ENCODE results near the gene KIAA1217.

KIAA1217 gene

DNA sequence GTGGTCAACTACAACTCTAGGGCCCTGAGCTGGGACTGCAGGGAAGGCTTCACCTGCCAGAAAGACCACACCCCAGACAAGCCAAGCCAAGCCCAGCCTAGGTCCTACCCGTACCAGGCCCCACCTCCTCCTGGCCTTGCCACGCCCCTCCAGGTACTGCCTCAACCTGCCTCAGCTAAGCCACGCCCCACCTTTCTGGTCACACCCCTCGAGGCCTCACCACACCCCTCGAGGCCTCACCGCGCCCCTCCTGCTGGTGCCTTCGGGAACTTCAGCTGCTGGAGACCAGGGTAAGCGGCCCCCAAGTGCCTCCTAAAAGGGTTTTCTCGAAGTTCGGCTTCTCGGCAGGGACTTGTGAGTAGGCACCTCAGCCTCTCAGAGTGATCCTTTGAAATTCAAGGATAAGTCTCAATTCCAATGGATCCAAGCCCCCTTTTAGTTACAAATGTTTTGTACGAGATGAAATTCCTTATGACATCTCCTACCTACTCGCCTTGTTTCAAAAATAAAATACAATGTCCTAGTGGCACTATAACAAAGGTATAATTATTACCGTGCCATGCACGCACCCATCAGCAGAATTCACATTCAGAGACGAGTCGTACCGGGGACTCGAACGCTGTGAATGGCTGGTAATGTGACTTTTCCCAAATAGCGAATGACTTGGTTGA, 343.5 kb downstream of the KIAA1217 start:
- no peak for DNase-seq (ENCODE audit: low read depth)

DNA sequence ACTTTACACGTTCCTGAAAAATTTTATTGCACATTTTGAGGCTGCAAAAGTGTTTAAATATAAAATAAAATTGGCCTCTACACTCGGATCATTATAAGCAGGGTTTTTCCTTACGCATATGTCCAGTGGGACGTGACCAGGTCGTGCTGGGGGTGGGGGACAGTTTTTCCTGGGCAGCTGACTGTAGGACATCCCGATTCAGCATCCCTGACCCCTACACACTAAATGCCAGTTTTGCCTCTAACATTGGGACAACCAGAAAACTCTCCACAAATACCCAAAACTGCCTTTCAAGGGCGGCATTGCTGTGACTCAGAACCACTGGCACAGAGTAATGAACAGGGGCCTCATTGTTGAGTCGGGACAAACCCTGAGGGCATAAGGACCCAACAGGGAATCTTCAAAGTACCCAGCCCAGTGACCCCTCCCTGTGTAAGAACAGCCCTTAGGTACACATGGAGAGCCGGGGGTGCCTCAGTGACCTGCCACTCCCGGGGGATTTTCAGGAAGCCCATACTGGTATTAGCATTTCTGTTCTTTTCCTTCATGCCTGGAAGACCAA, 344.2 kb downstream of the KIAA1217 start:
- DNase-seq (ENCODE audit: low read depth) = no peak

DNA sequence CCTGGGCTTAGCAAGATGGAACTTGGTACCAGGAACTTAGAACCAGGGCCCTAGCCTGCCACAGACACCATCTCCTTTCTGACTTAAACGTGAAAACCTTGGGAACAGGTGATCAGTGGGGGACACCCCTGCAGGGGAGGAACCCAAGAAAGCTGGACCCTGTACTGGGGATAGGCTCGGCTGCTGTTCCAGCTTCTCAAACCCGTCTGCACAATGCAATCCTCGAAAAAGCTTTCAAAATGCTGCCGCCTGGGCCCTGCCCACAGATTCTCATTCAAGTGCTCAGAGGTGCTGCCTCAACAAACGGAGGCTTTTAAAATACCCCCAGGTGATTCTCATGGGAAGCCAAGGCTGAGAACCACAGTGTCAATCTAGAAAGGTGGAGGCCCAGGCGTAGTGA, 345.1 kb downstream of the KIAA1217 start:
- DNase-seq (ENCODE audit: low read depth) = no peak

DNA sequence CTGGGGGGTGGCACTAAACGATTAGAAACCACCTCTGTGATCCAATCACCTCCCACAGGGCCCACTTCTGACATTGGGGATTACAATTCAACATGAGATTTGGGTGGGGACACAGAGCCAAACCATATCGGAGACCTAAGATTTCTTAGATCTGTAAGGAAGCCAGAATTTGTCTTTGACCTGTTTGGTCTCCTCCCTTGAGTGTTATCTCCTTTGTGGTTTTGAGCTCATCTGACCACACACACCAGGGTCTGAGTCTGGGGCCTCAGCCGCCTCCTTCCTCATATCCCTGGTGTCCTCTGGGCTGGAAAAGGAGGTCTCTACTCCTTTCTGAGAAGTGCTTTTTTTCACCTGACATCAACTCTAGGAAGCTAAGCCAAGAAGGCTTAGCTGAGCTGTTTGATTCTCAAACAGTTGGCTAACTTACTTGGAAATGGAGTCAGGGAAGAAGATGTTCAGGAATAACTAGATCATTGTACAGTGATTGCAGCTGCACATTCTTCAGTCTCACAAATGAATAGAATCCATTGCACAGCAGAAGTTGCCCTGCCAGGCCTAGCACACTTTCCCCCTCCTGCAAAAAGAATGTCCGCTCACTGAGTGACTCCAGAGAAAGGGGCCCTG, 347.3 kb downstream of the KIAA1217 start:
- no peak for DNase-seq (ENCODE audit: low read depth)

DNA sequence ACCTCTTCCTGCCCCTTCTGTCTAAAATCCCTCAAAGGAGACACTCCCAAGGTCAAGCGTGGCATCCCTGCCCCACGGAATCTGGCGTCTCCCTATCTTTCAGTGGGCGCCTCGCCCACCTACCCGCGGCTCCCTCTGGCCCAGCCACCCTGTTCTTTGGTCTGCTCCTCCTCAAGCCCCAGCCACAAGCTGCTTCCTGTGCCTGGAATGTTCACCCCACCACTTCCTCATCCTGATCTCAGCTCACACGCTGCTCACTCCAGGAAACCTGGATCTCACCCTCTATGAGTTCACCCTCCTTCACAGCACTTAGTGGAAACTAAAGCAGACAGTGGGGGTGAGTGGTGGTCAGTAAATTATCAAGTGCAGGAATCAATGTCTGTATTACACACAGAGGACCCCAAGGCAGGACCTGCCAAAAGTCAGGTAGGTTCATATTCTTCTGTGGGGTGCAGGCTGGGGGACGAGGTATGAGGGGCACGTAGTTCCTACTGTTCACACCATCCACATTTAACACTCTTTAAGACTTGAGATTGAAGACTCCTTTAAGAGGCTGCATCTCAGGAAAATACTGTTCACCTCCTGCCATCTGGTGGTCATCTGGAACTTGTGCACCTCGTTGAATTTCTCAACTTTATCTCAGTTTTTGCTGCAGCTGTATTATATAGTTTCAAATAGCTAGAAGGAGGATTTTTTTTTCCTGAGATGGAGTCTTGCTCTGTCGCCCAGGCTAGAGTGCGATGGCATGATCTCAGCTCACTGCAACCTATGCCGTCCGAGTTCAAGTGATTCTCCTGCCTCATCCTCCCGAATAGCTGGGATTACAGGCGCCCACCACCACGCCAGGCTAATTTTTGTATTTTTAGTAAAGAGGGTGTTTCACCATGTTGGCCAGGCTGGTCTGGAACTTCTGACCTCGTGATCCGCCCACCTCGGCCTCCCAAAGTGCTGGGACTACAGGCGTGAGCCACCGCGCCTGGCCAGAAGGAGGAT, 348.1 kb downstream of the KIAA1217 start:
- DNase-seq (ENCODE audit: low read depth) = no peak

DNA sequence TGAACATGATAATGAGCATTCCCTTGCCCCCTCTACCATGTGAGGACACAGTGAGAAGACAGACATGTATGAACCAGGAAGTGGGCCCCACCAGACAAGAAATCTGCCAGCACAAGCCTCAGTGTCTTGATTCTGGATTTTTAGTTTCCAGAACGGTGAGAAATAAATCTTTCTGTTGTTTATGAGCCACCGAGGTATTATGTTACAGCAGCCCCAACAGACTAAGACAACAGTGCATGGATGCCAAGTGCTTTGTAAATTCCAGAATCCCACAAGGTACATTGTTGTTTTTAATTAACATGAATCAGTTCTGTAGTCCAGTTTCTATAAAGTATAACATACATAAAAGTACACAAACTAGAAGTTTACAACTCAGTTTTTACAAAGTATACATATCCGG, 352.5 kb downstream of the KIAA1217 start:
- DNase-seq (ENCODE audit: low read depth) = no peak

DNA sequence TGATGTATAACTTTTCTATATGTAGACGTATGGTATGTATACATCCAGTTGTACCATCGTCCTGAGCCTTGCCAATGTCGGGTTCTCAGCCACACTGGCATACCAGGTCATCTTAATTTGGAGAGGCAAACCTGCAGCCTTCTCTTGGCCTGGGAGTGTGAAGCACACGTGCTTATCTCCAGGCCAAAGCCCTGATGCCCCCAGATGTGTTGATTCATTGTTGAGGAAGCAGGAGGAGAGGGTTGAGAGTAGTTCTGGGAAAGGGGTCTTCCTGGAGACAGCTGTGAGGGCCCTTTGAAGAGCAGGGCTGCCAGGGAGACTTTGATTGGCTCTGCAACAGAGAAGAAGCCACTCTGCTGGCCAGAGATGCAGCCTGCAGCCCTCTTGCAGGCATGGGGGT, 359.1 kb downstream of the KIAA1217 start:
- DNase-seq (ENCODE audit: low read depth) = no peak

DNA sequence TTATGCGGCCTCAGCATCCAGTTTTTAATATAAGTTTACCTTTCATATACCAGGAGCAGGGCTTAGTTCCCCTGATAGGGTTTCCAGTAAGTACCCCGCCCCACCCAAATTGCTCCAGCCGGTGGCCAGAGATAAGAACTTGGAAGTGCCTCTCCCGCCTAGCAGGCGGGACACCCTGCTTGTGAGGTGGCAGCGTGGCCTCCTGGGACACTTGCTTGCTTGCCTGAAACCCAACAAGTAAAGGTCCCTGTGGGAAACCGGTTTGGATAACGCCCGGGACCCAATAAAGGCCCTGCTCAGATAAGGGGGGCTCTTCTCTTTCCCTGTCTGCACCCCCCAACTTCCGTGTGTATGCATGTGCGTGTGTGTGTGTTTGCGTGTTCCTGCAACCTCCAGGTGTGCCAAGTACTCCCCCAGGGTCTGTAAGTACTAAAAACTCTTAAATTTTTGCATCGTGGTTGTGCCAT, 360.4 kb downstream of the KIAA1217 start:
- DNase-seq (ENCODE audit: low read depth) = no peak

DNA sequence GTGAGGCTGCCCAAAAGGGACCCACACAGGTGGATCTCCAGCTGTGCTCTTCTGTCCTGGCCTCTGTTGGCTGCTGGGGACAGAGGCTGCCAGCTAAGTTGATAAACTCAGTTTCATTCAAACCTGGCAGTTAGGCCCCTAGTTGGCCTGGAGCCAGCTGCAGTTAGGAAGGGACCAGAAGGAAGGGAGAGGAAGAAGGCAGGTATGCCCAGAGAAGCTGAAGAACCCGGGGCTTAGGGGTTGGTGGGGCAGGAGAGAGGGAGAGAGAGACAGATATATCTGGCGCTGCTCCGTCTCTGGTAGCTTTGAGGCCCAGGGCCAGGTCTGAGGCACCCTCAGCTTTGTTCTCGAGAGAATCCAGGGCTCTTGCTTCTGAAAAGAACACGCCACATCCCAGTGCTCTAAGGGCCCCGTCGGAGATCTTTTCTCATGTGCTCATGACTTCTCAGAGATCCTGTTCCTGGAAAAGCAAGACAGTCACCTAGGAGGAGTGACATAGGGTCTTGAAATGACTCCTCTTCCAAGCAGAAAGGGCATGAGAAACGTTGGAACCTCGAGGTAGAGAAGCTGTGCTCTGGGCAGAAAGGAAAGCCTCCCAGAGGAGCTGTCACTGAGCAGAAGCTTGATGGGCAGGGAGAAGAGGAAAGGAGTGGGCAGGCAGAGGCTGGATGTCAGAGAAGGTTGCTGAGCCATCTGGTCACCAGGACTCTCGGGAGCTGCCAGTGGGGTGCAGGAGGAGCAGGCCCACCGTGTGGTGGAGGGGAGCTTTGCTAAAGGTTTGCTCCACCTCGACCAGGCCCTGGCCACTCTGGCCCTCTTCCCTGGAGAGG, 361.1 kb downstream of the KIAA1217 start:
- no peak for DNase-seq (ENCODE audit: low read depth)

DNA sequence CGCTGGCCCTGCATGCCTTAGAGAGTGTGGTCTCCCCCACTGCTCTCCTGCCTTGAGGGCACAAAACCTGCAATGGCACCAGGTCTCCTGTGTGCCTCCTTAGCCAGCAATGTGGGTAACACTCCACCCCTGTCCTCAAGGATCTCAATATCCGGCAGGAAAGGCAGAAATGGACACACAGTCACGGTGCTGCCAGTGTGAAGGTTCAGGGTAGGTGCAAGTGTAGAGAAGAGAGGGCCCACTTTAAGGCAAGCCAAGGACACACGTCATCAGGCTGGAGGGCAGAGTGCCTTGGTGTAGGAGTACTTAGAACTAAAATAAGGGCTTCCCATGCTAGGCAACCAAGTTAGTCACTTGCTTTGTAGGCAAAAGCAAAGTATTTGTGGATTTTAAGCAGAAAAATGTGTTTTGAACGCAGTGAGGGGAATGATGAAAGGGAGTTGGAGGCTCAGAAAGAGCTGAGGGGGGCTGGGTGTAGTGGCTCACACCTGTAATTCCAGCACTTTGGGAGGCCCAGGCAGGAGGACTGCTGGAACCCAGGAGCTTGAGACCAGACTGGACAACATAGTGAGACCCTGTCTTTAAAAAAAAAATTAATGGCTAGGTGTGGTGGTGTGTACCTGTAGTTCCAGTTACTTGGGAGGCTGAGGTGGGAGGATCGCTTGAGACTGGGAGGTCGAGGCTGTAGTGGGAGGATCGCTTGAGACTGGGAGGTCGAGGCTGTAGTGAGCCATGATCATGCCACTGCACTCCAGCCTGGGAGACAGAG, 361.9 kb downstream of the KIAA1217 start:
- DNase-seq (ENCODE audit: low read depth) = no peak

DNA sequence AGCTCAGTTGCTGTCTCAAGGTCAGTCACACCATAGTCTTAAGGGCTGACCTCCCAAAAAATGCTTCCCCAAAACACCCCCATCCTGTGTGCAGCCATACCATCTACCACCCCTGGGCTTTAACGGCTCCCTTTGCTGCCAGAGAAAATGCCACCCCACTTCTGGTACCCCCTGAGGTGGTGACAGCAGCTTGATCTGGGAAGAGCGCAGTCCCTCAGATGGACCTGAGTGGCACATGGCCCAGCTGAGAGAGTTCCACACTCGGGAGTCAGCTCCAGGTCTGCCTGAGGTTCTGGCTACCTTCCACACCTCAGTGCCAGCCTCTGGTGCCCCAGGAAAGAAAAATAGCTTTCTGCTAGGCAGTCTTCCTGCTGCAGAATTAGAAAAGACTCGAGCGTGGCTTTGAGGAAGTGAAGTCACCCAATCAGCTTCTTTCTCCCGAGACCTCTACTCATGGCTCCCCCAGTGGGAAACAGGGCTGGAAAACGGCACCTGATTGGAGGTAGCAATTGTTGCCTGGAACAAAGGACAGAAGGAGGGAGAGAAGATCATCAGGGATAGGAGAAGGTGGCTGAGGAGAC, 363.0 kb downstream of the KIAA1217 start:
- no peak for DNase-seq (ENCODE audit: low read depth)

DNA sequence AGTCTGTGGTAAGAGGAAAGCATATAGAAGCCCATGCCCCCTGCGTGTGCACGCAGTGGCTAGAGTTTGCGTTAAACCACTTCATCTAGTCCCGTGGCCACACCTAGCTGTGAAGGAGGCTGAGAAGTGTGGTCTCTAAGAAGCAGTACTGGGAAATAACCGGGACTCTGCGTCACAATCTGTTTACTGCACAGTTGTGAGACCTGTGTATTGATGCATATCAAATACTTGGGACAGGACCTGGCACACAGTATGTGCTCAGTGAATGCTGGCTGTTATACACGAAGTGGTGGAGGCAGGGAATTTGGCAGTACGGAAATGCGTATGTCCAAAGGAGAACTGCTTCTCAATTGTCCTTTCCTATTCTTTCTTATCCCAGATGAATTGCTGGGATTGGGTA, 365.2 kb downstream of the KIAA1217 start:
- no peak for DNase-seq (ENCODE audit: low read depth)

DNA sequence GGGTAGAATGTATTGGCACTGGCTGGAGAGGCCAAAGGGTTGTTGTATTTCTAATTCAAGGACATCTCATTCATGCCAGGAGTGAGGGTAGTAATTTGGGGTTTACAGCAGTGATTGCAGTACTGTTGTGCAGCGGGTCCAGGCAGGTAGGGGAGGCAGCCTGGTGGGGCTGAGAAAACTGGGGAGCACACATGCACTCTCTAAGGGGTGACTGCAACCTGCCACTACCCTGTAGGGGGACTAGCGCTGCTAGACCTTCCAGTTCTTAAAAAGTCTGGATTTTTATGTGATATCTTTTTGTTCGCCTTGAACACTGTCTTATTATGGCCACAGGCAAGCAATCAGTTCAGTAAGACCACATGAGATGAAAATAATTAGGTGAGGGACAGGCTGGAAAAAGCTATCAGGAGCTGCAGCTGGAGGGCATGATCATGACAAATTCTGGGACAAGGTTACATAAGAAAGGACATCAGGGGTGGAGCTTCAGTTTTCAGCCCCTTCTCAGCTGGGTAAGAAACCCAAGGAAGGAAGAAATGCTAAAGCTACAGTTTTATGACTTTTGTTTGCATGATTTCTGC, 365.7 kb downstream of the KIAA1217 start:
- DNase-seq (ENCODE audit: low read depth) = no peak

DNA sequence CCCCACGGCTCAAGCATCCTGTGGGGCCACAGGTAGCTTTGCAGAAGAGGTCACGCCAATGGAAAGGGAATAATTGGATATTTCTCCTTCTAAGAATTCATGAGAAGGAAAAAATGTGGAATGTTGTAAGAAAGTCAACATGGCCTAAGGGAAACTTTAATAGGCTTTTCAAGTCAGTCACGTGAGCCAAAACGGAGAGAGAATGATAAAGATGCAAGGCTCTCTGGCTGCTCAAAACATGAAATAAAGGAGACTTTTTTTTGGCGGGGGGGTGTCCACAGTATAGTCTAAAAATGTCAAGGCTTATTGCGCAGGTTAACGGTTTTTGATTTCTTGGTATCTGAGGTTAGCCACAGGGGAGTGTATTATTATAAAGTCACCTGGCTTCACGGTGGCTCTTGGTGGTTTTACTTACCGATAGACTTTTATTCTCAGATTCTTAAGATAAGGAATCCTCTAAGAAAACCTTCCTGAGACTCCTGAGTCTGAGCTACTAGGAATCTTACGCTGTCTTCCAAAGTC, 366.6 kb downstream of the KIAA1217 start:
- DNase-seq (ENCODE audit: low read depth) = no peak

DNA sequence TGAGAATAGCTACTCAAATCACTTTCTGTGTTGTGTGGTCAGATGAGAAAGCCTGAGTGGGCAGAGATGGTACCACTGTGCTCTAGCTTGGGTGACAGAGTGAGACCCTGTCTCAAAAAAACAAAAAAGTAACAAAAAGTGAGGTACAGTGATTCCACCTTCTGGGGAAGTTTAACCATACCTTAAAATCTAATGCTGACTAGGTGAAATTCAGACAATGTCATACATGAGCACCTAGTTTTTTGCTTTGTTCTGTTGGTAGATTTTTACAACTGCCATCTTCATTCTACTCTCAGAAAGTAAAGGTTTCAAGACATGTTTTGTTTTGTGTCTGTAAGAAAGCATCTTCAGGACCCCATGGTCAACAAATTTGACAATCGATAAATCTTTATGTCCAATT, 370.5 kb downstream of the KIAA1217 start:
- DNase-seq (ENCODE audit: low read depth) = no peak

DNA sequence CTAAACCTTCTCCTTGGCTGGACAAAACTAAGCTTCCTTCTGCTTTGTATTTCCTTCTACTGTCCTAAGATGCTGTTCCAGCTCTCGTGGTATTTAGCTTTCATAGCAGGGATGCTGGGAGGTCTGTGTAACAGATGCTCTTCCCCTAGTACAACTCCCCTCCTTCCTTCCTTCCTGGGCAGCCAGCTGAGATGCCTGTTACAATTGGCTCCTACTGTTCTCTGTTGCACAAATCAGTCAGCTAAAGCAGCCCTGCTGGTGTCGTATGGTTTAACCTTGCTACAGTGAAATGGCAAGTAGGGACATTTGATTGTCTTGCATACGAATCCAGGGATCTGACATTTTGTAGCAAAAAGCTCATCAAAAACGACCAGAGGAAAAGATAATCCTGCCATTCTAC, 371.0 kb downstream of the KIAA1217 start:
- DNase-seq (ENCODE audit: low read depth) = no peak

DNA sequence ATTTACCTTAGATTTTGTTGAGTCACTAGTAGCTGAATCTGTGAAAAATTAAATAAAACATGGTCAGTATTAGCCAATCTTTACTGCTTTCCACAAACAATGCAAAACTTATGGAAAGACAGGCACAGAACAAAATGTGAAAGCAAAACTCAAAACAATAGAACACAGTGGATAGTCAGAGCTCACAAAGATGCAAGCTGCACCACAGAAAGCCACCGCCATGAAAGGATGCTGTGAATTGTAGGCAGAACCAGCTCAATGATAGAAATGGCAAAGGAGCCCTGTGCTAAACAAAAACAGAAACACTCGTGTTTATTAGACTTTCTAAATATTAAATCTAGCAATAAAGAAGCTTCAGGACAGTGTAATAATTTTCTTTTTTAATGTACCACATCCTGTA, 380.3 kb downstream of the KIAA1217 start:
- DNase-seq (ENCODE audit: low read depth) = no peak

DNA sequence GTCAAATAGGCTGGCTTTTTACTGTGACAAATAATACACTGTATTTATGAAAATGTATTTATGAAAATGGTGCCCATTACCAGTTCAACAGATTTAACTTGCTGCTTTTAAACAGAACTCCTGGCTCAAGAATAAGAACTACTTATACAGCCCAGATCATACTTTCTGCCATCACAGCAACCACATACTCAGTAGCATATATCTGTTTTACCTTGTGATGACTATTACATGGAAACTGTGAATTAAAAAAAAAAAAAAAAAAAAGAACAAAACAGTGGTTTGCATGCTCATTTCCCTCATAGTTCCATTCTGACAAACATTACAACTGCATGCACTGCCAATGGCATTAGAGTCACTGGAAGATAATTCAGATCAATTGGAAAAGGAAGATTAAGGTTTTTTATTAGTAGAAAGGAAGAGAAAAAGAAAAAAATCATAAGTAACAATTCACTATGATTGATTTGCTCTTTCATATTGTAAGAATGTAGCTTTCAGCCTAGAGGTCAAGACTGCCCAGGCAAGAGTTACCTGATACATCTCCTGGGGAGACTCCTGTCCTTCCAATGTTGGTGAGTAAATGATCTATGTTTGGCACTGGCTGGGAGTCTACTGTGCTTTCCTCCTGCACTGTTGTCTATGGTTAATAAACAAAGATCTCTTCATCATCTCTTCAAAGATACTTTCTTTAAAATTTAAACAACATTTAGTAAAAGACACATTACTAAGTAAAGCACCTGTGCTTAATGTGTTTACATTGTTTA, 381.9 kb downstream of the KIAA1217 start:
- DNase-seq (ENCODE audit: low read depth) = no peak
